ENCODE results near the gene DNAI7.

DNA sequence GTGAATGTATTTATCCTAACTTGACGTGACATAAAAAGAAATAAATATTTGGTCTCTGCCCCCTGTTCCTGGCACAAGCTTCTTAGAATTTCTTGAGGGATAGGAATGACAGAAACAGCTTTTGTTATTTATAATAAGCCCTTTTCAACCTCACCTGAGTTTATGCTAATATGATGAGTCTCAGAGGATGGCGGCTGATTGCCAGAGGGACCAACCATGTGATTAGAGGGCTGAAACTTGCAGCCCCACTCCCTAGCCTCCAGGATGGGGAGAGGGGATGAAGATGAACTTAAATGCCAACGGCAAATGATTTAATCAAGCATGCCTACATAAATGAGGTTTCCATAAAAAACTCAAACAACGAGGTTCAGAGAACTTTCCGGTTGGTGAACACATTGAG, 42.9 kb downstream of the DNAI7 start:
- TF ChIP-seq CHD2 (IDR thresholded peaks at IDR 0.05; ENCODE audit: low read length) (no peak), GTF2F1 (IDR thresholded peaks at IDR 0.05; ENCODE audit: borderline replicate concordance, low read depth, low read length) (no peak), CTCF (IDR thresholded peaks at IDR 0.05; ENCODE audit: control extremely low read depth in 1 of 3, insufficient read depth in 1 of 3, low read depth in 1 of 3, low read length in 3 of 3) (no peak)
